GM23248 (cell line): Measurements from ENCODE around the gene ZNF638. TPM values are rescaled to one million over a fixed set of nuclear protein-coding genes. Genes with fewer than 3 reads are reported as not detected.

ENCODE experiments used
- DNase-seq: peaks from one replicate; pipeline ENCODE4 v3.0.0-alpha.2; 2015
- H2AFZ ChIP-seq: fragments of 200-600 bp; sonication (generic); 2 replicates; pipeline ENCODE4 v1.6.1; 2016; ENCODE audit warnings: antibody characterized with exemption
- H3F3A ChIP-seq: fragments of 200-600 bp; sonication (generic); 2 replicates; pipeline ENCODE4 v1.6.1; 2016; ENCODE audit warnings: mild to moderate bottlenecking, antibody characterized with exemption, mixed run types; ENCODE audit not compliant: insufficient read depth
- H3K27ac ChIP-seq: fragments of 200-600 bp; sonication (generic); 2 replicates; pipeline ENCODE4 v1.5.1; 2016; ENCODE audit warnings: mild to moderate bottlenecking
- H3K27me3 ChIP-seq: fragments of 200-600 bp; sonication (generic); replicated peaks from 2 replicates; pipeline ENCODE4 v1.6.1; 2016; ENCODE audit warnings: mild to moderate bottlenecking; ENCODE audit not compliant: insufficient read depth
- H3K36me3 ChIP-seq: fragments of 200-600 bp; sonication (generic); 2 replicates; pipeline ENCODE4 v1.6.1; 2016; ENCODE audit warnings: low read depth, mild to moderate bottlenecking
- H3K4me1 ChIP-seq: fragments of 200-600 bp; sonication (generic); 2 replicates; pipeline ENCODE4 v1.6.1; 2016; ENCODE audit warnings: mild to moderate bottlenecking; ENCODE audit not compliant: insufficient read depth
- H3K4me2 ChIP-seq: fragments of 200-600 bp; sonication (generic); one replicate; pipeline ENCODE4 v1.6.1; 2016; ENCODE audit warnings: mild to moderate bottlenecking; ENCODE audit not compliant: unreplicated experiment
- H3K4me3 ChIP-seq: fragments of 200-600 bp; sonication (generic); 2 replicates; pipeline ENCODE4 v1.5.1; 2016; ENCODE audit warnings: mild to moderate bottlenecking
- H3K79me2 ChIP-seq: fragments of 200-600 bp; sonication (generic); 2 replicates; pipeline ENCODE4 v1.6.1; 2016; ENCODE audit warnings: mild to moderate bottlenecking; ENCODE audit not compliant: insufficient read depth
- H3K9ac ChIP-seq: fragments of 200-600 bp; sonication (generic); 2 replicates; pipeline ENCODE4 v1.6.1; 2016; ENCODE audit warnings: mild to moderate bottlenecking
- H3K9me2 ChIP-seq: fragments of 200-600 bp; sonication (generic); 2 replicates; pipeline ENCODE4 v1.6.1; 2016; ENCODE audit warnings: mixed run types, mild to moderate bottlenecking, moderate library complexity; ENCODE audit not compliant: insufficient read depth
- H3K9me3 ChIP-seq: fragments of 200-600 bp; sonication (generic); one replicate; pipeline ENCODE4 v1.6.1; 2017; ENCODE audit warnings: low read depth
- H4K20me1 ChIP-seq: fragments of 200-600 bp; sonication (generic); 2 replicates; pipeline ENCODE4 v1.6.0; 2016; ENCODE audit not compliant: insufficient read depth
- EZH2 ChIP-seq: fragments of 200-600 bp; sonication (generic); IDR thresholded peaks from 2 replicates; pipeline ENCODE4 v1.6.1; 2018; ENCODE audit warnings: antibody characterized with exemption, mild to moderate bottlenecking; ENCODE audit not compliant: insufficient read depth, poor library complexity, severe bottlenecking
- EZH2phosphoT487 ChIP-seq: fragments of 200-600 bp; sonication (generic); IDR thresholded peaks from 2 replicates; pipeline ENCODE4 v1.6.1; 2018; ENCODE audit warnings: antibody characterized with exemption, moderate library complexity, mild to moderate bottlenecking, low read depth; ENCODE audit not compliant: insufficient read depth
- WGBS, 2 experiments: methylation state at CpG; one replicate each; pipeline ENCODE4 v1.1.6; 2015 to 2017; ENCODE audit warnings: low lambda C conversion rate in 2 of 2, low coverage in 1 of 2; ENCODE audit errors: missing lambda C conversion rate in 2 of 2; 5-methylcytosine and 5-hydroxymethylcytosine counted together
- in situ Hi-C: fragments of 300-500 bp; cut with MboI; formaldehyde crosslinking; loops from 2 replicates; pipeline ENCODE4 v1.15.0; 2020
- polyA plus RNA-seq: library from polyadenylated mRNA; unstranded; fragments of >200 nt; fragmentation: Nextera tagmentation; extraction: Ambion mirVana; gene quantifications from 2 replicates; pipeline ENCODE4 v1.2.1, GENCODE V29; 2016
- total RNA-seq: library from RNA; depleted of rRNA; stranded (reverse); fragments of >200 nt; shearing (Covaris generic); gene quantifications from 2 replicates; pipeline ENCODE4 v1.2.3, GENCODE V29; 2014

The ZNF638 gene
- total and polyA plus RNA-seq, 2 experiments from 2014 or later: 44.0 to 83.0 TPM

GRCh38 chr2:71333619-71334018 is 2.0 kb downstream of the ZNF638 start:
- H3K9me2 ChIP-seq: no peaks in the 10 kb centered on the region
- H3F3A ChIP-seq: peaks cover 20% of the 10 kb centered on the region
- H3K4me1 ChIP-seq: peaks cover 26% of the 10 kb centered on the region
- WGBS, 2 experiments: 44 to 51% methylated on average over 3 of the region's 3 CpGs
- peak overlapping the region; percentile 93 for H3K4me3 ChIP-seq
- no peak overlapping the region for H3K27ac ChIP-seq
- in situ Hi-C loops: no loop called here
- H3K27me3 ChIP-seq: no peaks in the 10 kb centered on the region
- no peak for TF ChIP-seq EZH2phosphoT487
- TF ChIP-seq EZH2: no peak
- H3K79me2 ChIP-seq: peaks cover 71% of the 10 kb centered on the region
- H2AFZ ChIP-seq: no peak overlapping the region
- peak; percentile 16 for DNase-seq
- H3K36me3 ChIP-seq: no peaks in the 10 kb centered on the region
- no peaks in the 10 kb centered on the region for H3K9me3 ChIP-seq
- peaks cover 24% of the 10 kb centered on the region; the same call in 1 of the 2 replicates for H4K20me1 ChIP-seq
- peak overlapping the region; percentile 99 for H3K9ac ChIP-seq
- peak overlapping the region; percentile 92 for H3K4me2 ChIP-seq

GRCh38 chr2:71336384-71336783 is 4.8 kb downstream of the ZNF638 start:
- peaks cover 49% of the 10 kb centered on the region; the same call in 1 of the 2 replicates for H4K20me1 ChIP-seq
- H3K9me2 ChIP-seq: no peaks in the 10 kb centered on the region
- peak overlapping the region; percentile 60 for H3K4me2 ChIP-seq
- H2AFZ ChIP-seq: no peak overlapping the region
- no peak for DNase-seq
- H3F3A ChIP-seq: peaks cover 20% of the 10 kb centered on the region
- H3K27ac ChIP-seq: peak overlapping the region; percentile 46
- H3K27me3 ChIP-seq: no peaks in the 10 kb centered on the region
- 10 to 18% methylated on average over 2 of the region's 2 CpGs for WGBS, 2 experiments
- no peaks in the 10 kb centered on the region for H3K9me3 ChIP-seq
- in situ Hi-C loops: no loop called here
- H3K79me2 ChIP-seq: peaks cover 98% of the 10 kb centered on the region
- 0 out of 2 replicates have a peak overlapping the region, but pooled peaks have one; percentile 17 for H3K4me3 ChIP-seq
- TF ChIP-seq EZH2phosphoT487 (no peak), EZH2 (no peak)
- H3K9ac ChIP-seq: peak overlapping the region; percentile 31; the same call in 1 of the 2 replicates
- H3K36me3 ChIP-seq: no peaks in the 10 kb centered on the region
- H3K4me1 ChIP-seq: peaks cover 26% of the 10 kb centered on the region

DNA sequence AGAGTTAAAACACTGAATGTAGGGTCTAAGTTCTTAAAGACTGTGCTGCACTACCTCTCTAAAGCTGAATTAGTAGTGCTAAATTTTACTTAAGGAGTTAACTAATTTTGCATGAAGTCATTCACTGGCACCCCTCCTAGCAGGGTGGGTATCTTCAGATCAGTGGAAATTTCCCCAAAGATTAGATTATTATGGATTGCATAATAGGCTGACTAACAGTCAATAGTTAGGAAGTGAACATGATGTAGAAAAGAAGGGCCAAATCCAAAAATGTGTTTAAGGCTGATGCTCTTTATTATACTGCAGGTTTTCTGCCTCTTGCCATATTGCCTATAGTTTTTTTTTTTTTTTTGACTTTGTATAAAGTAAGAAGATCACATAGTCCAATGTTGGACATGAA is 5.2 kb downstream of the ZNF638 start:
- H3K4me1 ChIP-seq: peaks cover 26% of the 10 kb centered on the region
- no peaks in the 10 kb centered on the region for H3K9me2 ChIP-seq
- peak overlapping the region; percentile 60 for H3K4me2 ChIP-seq
- TF ChIP-seq EZH2 (no peak), EZH2phosphoT487 (no peak)
- in situ Hi-C loops: no loop called here
- peaks cover 100% of the 10 kb centered on the region for H3K79me2 ChIP-seq
- H3K27me3 ChIP-seq: no peaks in the 10 kb centered on the region
- peaks cover 53% of the 10 kb centered on the region; the same call in 1 of the 2 replicates for H4K20me1 ChIP-seq
- DNase-seq: peak; percentile 79
- H2AFZ ChIP-seq: no peak overlapping the region
- peak overlapping the region; percentile 46 for H3K27ac ChIP-seq
- H3K9me3 ChIP-seq: no peaks in the 10 kb centered on the region
- peak overlapping the region; percentile 31; the same call in 1 of the 2 replicates for H3K9ac ChIP-seq
- H3F3A ChIP-seq: peaks cover 20% of the 10 kb centered on the region
- H3K36me3 ChIP-seq: no peaks in the 10 kb centered on the region
- H3K4me3 ChIP-seq: 0 out of 2 replicates have a peak overlapping the region, but pooled peaks have one; percentile 17

GRCh38 chr2:71337776-71338175 is 6.2 kb downstream of the ZNF638 start:
- DNase-seq: no peak
- Histone ChIP-seq H3K79me2 (peaks cover 100% of the 10 kb centered on the region), H3K27ac (no peak overlapping the region), H3K9me3 (no peaks in the 10 kb centered on the region), H2AFZ (no peak overlapping the region), H3K36me3 (no peaks in the 10 kb centered on the region), H3K4me3 (no peak overlapping the region), H3K9me2 (no peaks in the 10 kb centered on the region), H3K9ac (no peak overlapping the region), H4K20me1 (peaks cover 55% of the 10 kb centered on the region; the same call in 1 of the 2 replicates), H3K27me3 (no peaks in the 10 kb centered on the region), H3F3A (peaks cover 20% of the 10 kb centered on the region), H3K4me1 (peaks cover 26% of the 10 kb centered on the region), H3K4me2 (no peak overlapping the region)
- TF ChIP-seq EZH2 (no peak), EZH2phosphoT487 (no peak)
- in situ Hi-C loops: no loop called here
- 88 to 89% methylated on average over 2 of the region's 2 CpGs for WGBS, 2 experiments

DNA sequence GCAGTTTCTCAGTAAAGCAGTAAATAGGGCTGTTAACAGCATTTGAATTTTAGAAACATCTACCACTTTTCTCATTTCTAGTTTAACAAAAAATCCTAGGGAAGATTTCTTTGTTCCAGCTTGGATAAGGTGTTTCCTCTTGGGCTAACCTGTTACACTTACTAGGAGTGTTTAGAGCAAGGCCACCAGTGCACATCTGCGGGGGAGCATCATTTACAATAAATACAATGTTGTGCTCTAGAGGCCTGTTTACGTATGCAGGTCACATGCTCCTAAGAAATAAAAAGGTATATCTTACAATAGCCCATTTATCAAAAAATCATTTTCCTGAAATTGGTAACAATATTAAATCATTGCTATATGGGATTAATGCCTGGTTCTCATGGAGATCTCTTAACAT is 8.1 kb downstream of the ZNF638 start:
- H3K9me3 ChIP-seq: no peaks in the 10 kb centered on the region
- H3K36me3 ChIP-seq: no peaks in the 10 kb centered on the region
- H3K4me1 ChIP-seq: peaks cover 17% of the 10 kb centered on the region
- peaks cover 100% of the 10 kb centered on the region for H3K79me2 ChIP-seq
- no peak overlapping the region for H3K9ac ChIP-seq
- peaks cover 53% of the 10 kb centered on the region; the same call in 1 of the 2 replicates for H4K20me1 ChIP-seq
- H3K4me3 ChIP-seq: no peak overlapping the region
- TF ChIP-seq EZH2phosphoT487: no peak
- TF ChIP-seq EZH2: no peak
- peaks cover 20% of the 10 kb centered on the region for H3F3A ChIP-seq
- DNase-seq: no peak
- H3K4me2 ChIP-seq: no peak overlapping the region
- no peak overlapping the region for H2AFZ ChIP-seq
- in situ Hi-C loops: no loop called here
- no peaks in the 10 kb centered on the region for H3K9me2 ChIP-seq
- no peak overlapping the region for H3K27ac ChIP-seq
- no peaks in the 10 kb centered on the region for H3K27me3 ChIP-seq
- WGBS, 2 experiments: 87 to 96% methylated on average over 2 of the region's 2 CpGs
